Measurements from ENCODE around the gene SETDB2. TPM values are rescaled to one million over a fixed set of nuclear protein-coding genes. Genes with fewer than 3 reads are reported as not detected.

The SETDB2 gene
- total RNA-seq, 1 donor, result 13.8 TPM

GRCh38 chr13:49533011-49533410 lies 88.9 kb downstream of the SETDB2 start:
- no peak for DNase-seq (ENCODE audit: insufficient read length, low spot score, missing footprints)
- no peaks in the 10 kb centered on the region for H3K79me2 ChIP-seq (ENCODE audit: insufficient read depth, low read length)
- no peaks in the 10 kb centered on the region for H3K4me1 ChIP-seq (ENCODE audit: insufficient read depth, low read length)
- H3K4me3 ChIP-seq (ENCODE audit: insufficient read depth, low read length), result no peak overlapping the region
- peaks cover 4% of the 10 kb centered on the region for H3K36me3 ChIP-seq (ENCODE audit: insufficient read depth, low read length)
- no peaks in the 10 kb centered on the region for H4K20me1 ChIP-seq (ENCODE audit: insufficient read depth, low read length)
- no peak overlapping the region for H3K27ac ChIP-seq (ENCODE audit: low read depth, low read length)
- H3K9me3 ChIP-seq (ENCODE audit: low read depth, low read length), result no peaks in the 10 kb centered on the region
- TF ChIP-seq, protein P1, sequence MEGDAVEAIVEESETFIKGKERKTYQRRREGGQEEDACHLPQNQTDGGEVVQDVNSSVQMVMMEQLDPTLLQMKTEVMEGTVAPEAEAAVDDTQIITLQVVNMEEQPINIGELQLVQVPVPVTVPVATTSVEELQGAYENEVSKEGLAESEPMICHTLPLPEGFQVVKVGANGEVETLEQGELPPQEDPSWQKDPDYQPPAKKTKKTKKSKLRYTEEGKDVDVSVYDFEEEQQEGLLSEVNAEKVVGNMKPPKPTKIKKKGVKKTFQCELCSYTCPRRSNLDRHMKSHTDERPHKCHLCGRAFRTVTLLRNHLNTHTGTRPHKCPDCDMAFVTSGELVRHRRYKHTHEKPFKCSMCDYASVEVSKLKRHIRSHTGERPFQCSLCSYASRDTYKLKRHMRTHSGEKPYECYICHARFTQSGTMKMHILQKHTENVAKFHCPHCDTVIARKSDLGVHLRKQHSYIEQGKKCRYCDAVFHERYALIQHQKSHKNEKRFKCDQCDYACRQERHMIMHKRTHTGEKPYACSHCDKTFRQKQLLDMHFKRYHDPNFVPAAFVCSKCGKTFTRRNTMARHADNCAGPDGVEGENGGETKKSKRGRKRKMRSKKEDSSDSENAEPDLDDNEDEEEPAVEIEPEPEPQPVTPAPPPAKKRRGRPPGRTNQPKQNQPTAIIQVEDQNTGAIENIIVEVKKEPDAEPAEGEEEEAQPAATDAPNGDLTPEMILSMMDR (IDR thresholded peaks at IDR 0.05; ENCODE audit: extremely low read depth, low read depth, low read length), result no peak
- no peak overlapping the region for H2AFZ ChIP-seq (ENCODE audit: low read length)
- no peaks in the 10 kb centered on the region for H3K27me3 ChIP-seq (ENCODE audit: insufficient read depth, low read length)
- H3K4me2 ChIP-seq (ENCODE audit: insufficient read depth, low read length), result no peak overlapping the region

- TF ChIP-seq, protein P1 (IDR thresholded peaks at IDR 0.05; ENCODE audit: extremely low read depth, low read depth, low read length), result no peak
- Histone ChIP-seq H3K27me3 (ENCODE audit: insufficient read depth, low read length) (no peaks in the 10 kb centered on the region), H3K4me3 (ENCODE audit: insufficient read depth, low read length) (no peak overlapping the region), H3K27ac (ENCODE audit: low read depth, low read length) (no peak overlapping the region), H3K79me2 (ENCODE audit: insufficient read depth, low read length) (no peaks in the 10 kb centered on the region), H3K36me3 (ENCODE audit: insufficient read depth, low read length) (peaks cover 4% of the 10 kb centered on the region), H3K4me2 (ENCODE audit: insufficient read depth, low read length) (no peak overlapping the region), H3K9me3 (ENCODE audit: low read depth, low read length) (no peaks in the 10 kb centered on the region), H4K20me1 (ENCODE audit: insufficient read depth, low read length) (no peaks in the 10 kb centered on the region), H2AFZ (ENCODE audit: low read length) (no peak overlapping the region), H3K4me1 (ENCODE audit: insufficient read depth, low read length) (no peaks in the 10 kb centered on the region)
- DNase-seq (ENCODE audit: insufficient read length, low spot score, missing footprints), result no peak
Observed at GRCh38 chr13:49533591-49534269, 89.7 kb downstream of the SETDB2 start.

DNA sequence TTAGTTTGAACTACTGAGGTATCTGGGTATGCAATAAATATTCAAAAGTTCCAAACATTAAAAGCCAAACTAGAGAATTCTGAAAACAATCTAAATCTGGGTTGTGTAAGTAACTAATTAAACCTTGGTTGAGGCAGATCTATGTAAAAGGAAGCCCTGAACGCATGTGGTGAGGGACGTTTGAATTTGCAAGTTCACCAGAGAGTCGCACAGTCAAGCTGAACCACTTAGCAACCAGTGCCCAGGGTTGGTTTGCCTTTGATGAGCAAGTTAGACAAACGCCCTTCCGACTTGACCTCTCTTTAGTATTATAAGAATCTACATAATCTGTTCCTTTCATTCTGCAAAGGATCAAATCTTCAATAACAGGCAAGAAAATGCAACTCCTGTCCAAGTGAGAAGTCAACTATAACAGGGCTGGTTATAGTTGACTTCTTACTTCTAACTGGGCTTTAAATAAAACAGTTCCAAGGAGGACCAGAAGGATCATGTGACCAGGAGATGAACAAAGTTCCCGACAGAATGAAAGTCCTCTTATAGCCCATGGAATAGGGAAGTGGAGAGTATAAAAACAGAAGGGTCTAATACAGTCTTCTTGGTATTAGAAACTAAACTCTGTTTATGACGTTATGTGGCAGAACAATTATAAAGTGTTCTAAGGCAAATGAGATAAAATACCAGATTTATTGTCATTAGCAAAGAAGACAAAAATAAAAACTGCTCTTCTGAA lies 92.2 kb downstream of the SETDB2 start:
- TF ChIP-seq, protein P1 (IDR thresholded peaks at IDR 0.05; ENCODE audit: extremely low read depth, low read depth, low read length), result no peak
- no peaks in the 10 kb centered on the region for H4K20me1 ChIP-seq (ENCODE audit: insufficient read depth, low read length)
- no peak overlapping the region for H3K4me3 ChIP-seq (ENCODE audit: insufficient read depth, low read length)
- H3K79me2 ChIP-seq (ENCODE audit: insufficient read depth, low read length), result no peaks in the 10 kb centered on the region
- peaks cover 13% of the 10 kb centered on the region for H3K36me3 ChIP-seq (ENCODE audit: insufficient read depth, low read length)
- no peaks in the 10 kb centered on the region for H3K4me1 ChIP-seq (ENCODE audit: insufficient read depth, low read length)
- no peaks in the 10 kb centered on the region for H3K27me3 ChIP-seq (ENCODE audit: insufficient read depth, low read length)
- no peak overlapping the region for H3K27ac ChIP-seq (ENCODE audit: low read depth, low read length)
- DNase-seq (ENCODE audit: insufficient read length, low spot score, missing footprints), result no peak
- H3K9me3 ChIP-seq (ENCODE audit: low read depth, low read length), result no peaks in the 10 kb centered on the region
- no peak overlapping the region for H2AFZ ChIP-seq (ENCODE audit: low read length)
- no peak overlapping the region for H3K4me2 ChIP-seq (ENCODE audit: insufficient read depth, low read length)

- Histone ChIP-seq H3K79me2 (ENCODE audit: insufficient read depth, low read length) (no peaks in the 10 kb centered on the region), H3K27me3 (ENCODE audit: insufficient read depth, low read length) (no peaks in the 10 kb centered on the region), H3K4me1 (ENCODE audit: insufficient read depth, low read length) (no peaks in the 10 kb centered on the region), H3K27ac (ENCODE audit: low read depth, low read length) (no peak overlapping the region), H3K4me3 (ENCODE audit: insufficient read depth, low read length) (no peak overlapping the region), H3K4me2 (ENCODE audit: insufficient read depth, low read length) (no peak overlapping the region), H2AFZ (ENCODE audit: low read length) (no peak overlapping the region), H4K20me1 (ENCODE audit: insufficient read depth, low read length) (no peaks in the 10 kb centered on the region), H3K9me3 (ENCODE audit: low read depth, low read length) (no peaks in the 10 kb centered on the region), H3K36me3 (ENCODE audit: insufficient read depth, low read length) (peaks cover 25% of the 10 kb centered on the region)
- no peak for DNase-seq (ENCODE audit: insufficient read length, low spot score, missing footprints)
- TF ChIP-seq, protein P1 (IDR thresholded peaks at IDR 0.05; ENCODE audit: extremely low read depth, low read depth, low read length), result no peak
Observed at GRCh38 chr13:49538404-49538803, 94.3 kb downstream of the SETDB2 start.
